HUES6 (cell line): ENCODE data around the gene FNBP1.

ENCODE experiments used
- H3K27ac ChIP-seq: 2 replicates; pipeline ENCODE4 v1.7.0; 2013; ENCODE audit warnings: low read depth, mild to moderate bottlenecking, low read length, inconsistent platforms
- H3K27me3 ChIP-seq: 2 replicates; pipeline ENCODE4 v1.6.1; 2013; ENCODE audit warnings: low read length; ENCODE audit not compliant: control insufficient read depth, insufficient read depth
- H3K36me3 ChIP-seq: 2 replicates; pipeline ENCODE4 v1.6.1; 2013; ENCODE audit warnings: low read length; ENCODE audit not compliant: control insufficient read depth, insufficient read depth
- H3K4me1 ChIP-seq: 2 replicates; pipeline ENCODE4 v1.6.1; 2013; ENCODE audit warnings: low read length; ENCODE audit not compliant: control insufficient read depth, insufficient read depth
- H3K4me3 ChIP-seq: 2 replicates; pipeline ENCODE4 v1.5.1; 2013; ENCODE audit warnings: low read depth, low read length
- H3K9ac ChIP-seq: one replicate; pipeline ENCODE4 v1.6.1; 2013; ENCODE audit warnings: mild to moderate bottlenecking, low read length
- H3K9me3 ChIP-seq: 2 replicates; pipeline ENCODE4 v1.6.1; 2013; ENCODE audit warnings: low read depth, low read length; ENCODE audit not compliant: control insufficient read depth, insufficient read depth

FNBP1 gene

GRCh38 chr9:129858167-129858962 is 184.6 kb downstream of the FNBP1 start:
- Histone ChIP-seq H3K9ac (no peak overlapping the region), H3K27ac (no peak overlapping the region), H3K9me3 (no peaks in the 10 kb centered on the region), H3K36me3 (peaks cover 39% of the 10 kb centered on the region), H3K27me3 (no peaks in the 10 kb centered on the region), H3K4me3 (no peak overlapping the region), H3K4me1 (no peaks in the 10 kb centered on the region; the same call in 1 of the 2 replicates)

- no peak overlapping the region for H3K27ac ChIP-seq
- H3K9me3 ChIP-seq: no peaks in the 10 kb centered on the region
- no peak overlapping the region for H3K4me3 ChIP-seq
- no peaks in the 10 kb centered on the region for H3K27me3 ChIP-seq
- H3K36me3 ChIP-seq: peaks cover 49% of the 10 kb centered on the region
- H3K4me1 ChIP-seq: no peaks in the 10 kb centered on the region
- H3K9ac ChIP-seq: no peak overlapping the region
These were observed 185.8 kb downstream of the FNBP1 start for GRCh38 chr9:129857207-129857606.

- H3K4me3 ChIP-seq: no peak overlapping the region
- H3K27ac ChIP-seq: no peak overlapping the region
- H3K9ac ChIP-seq: no peak overlapping the region
- no peaks in the 10 kb centered on the region for H3K9me3 ChIP-seq
- H3K4me1 ChIP-seq: no peaks in the 10 kb centered on the region
- H3K36me3 ChIP-seq: peaks cover 36% of the 10 kb centered on the region
- no peaks in the 10 kb centered on the region for H3K27me3 ChIP-seq
These were observed 188.3 kb downstream of the FNBP1 start for GRCh38 chr9:129854588-129855110.

- no peaks in the 10 kb centered on the region for H3K27me3 ChIP-seq
- H3K9ac ChIP-seq: no peak overlapping the region
- H3K36me3 ChIP-seq: peaks cover 32% of the 10 kb centered on the region
- no peaks in the 10 kb centered on the region for H3K9me3 ChIP-seq
- no peak overlapping the region for H3K27ac ChIP-seq
- H3K4me1 ChIP-seq: no peaks in the 10 kb centered on the region
- H3K4me3 ChIP-seq: no peak overlapping the region
These were observed 189.4 kb downstream of the FNBP1 start for GRCh38 chr9:129853614-129854013.

GRCh38 chr9:129852579-129852978 is 190.4 kb downstream of the FNBP1 start:
- Histone ChIP-seq H3K9me3 (no peaks in the 10 kb centered on the region), H3K36me3 (peaks cover 24% of the 10 kb centered on the region), H3K27ac (no peak overlapping the region), H3K27me3 (no peaks in the 10 kb centered on the region), H3K9ac (no peak overlapping the region), H3K4me3 (no peak overlapping the region), H3K4me1 (no peaks in the 10 kb centered on the region)

GRCh38 chr9:129851821-129852220 is 191.2 kb downstream of the FNBP1 start:
- H3K9me3 ChIP-seq: no peaks in the 10 kb centered on the region
- peaks cover 24% of the 10 kb centered on the region for H3K36me3 ChIP-seq
- H3K4me1 ChIP-seq: no peaks in the 10 kb centered on the region
- no peak overlapping the region for H3K9ac ChIP-seq
- H3K4me3 ChIP-seq: no peak overlapping the region
- no peak overlapping the region for H3K27ac ChIP-seq
- no peaks in the 10 kb centered on the region for H3K27me3 ChIP-seq

GRCh38 chr9:129850821-129851550 is 192.0 kb downstream of the FNBP1 start:
- Histone ChIP-seq H3K9ac (no peak overlapping the region), H3K36me3 (peaks cover 24% of the 10 kb centered on the region), H3K4me3 (no peak overlapping the region), H3K4me1 (no peaks in the 10 kb centered on the region), H3K9me3 (no peaks in the 10 kb centered on the region), H3K27me3 (no peaks in the 10 kb centered on the region), H3K27ac (no peak overlapping the region)

GRCh38 chr9:129849901-129850300 is 193.1 kb downstream of the FNBP1 start:
- H3K4me1 ChIP-seq: no peaks in the 10 kb centered on the region
- H3K9me3 ChIP-seq: no peaks in the 10 kb centered on the region
- no peaks in the 10 kb centered on the region for H3K27me3 ChIP-seq
- no peak overlapping the region for H3K9ac ChIP-seq
- H3K4me3 ChIP-seq: no peak overlapping the region
- no peak overlapping the region for H3K27ac ChIP-seq
- peaks cover 23% of the 10 kb centered on the region for H3K36me3 ChIP-seq

- Histone ChIP-seq H3K27me3 (no peaks in the 10 kb centered on the region), H3K36me3 (peaks cover 17% of the 10 kb centered on the region), H3K4me3 (no peak overlapping the region), H3K4me1 (no peaks in the 10 kb centered on the region), H3K9ac (no peak overlapping the region), H3K27ac (no peak overlapping the region), H3K9me3 (no peaks in the 10 kb centered on the region)
These were observed 194.1 kb downstream of the FNBP1 start for GRCh38 chr9:129848712-129849441.

- no peaks in the 10 kb centered on the region for H3K27me3 ChIP-seq
- H3K4me1 ChIP-seq: peaks cover 8% of the 10 kb centered on the region
- H3K9ac ChIP-seq: no peak overlapping the region
- no peaks in the 10 kb centered on the region for H3K36me3 ChIP-seq
- no peak overlapping the region for H3K27ac ChIP-seq
- H3K4me3 ChIP-seq: no peak overlapping the region
- H3K9me3 ChIP-seq: no peaks in the 10 kb centered on the region
These were observed 197.6 kb downstream of the FNBP1 start for GRCh38 chr9:129845373-129845772.
